Panc1 (cell line): ENCODE measurements around the gene MAP1B.

Source experiments
- POLR2AphosphoS5 ChIP-seq: IDR thresholded peaks from 2 replicates; pipeline ENCODE4 v1.6.1; 2012; ENCODE audit warnings: mild to moderate bottlenecking, low read depth, low read length, moderate library complexity
- REST ChIP-seq, 2 experiments: IDR thresholded peaks; 2 replicates each; pipeline ENCODE4 v1.6.1; 2011 to 2012; ENCODE audit warnings: low read depth in 2 of 2, control low read depth in 1 of 2, low read length in 1 of 2, mild to moderate bottlenecking in 1 of 2, moderate library complexity in 1 of 2; ENCODE audit not compliant: insufficient read depth in 1 of 2

- TF ChIP-seq POLR2AphosphoS5 (no peak), REST (IDR thresholded peaks at IDR 0.05; ENCODE audit: insufficient read depth in 1 of 2, low read depth in 2 of 2, low read length in 1 of 2) (no peak)
Observed at GRCh38 chr5:72187388-72188075, 80.3 kb downstream of the MAP1B start.
